Gastrocnemius medialis (tissue), 4 donors: ENCODE measurements around the gene NUP214.

Source experiments
- POLR2A ChIP-seq, 2 donors: fragments of 450-650 bp; IDR thresholded peaks; one replicate each; pipeline ENCODE4 v1.6.1; 2017; ENCODE audit warnings: antibody characterized with exemption in 2 of 2, mild to moderate bottlenecking in 2 of 2, moderate library complexity in 2 of 2
- TF ChIP-seq, protein P1 (sequence below), 5 experiments: fragments of 450-650 bp in 3 of 5; fragments of 200-600 bp in 2 of 5; sonication (generic) in 2 of 5; IDR thresholded peaks in 4 of 5; conservative IDR thresholded peaks in 1 of 5; 1 replicate in 4 of 5; 2 replicates in 1 of 5; pipeline ENCODE4 v1.5.1; 2016 to 2019; ENCODE audit warnings: antibody characterized with exemption in 5 of 5, mild to moderate bottlenecking in 3 of 5, moderate library complexity in 3 of 5

DNA sequence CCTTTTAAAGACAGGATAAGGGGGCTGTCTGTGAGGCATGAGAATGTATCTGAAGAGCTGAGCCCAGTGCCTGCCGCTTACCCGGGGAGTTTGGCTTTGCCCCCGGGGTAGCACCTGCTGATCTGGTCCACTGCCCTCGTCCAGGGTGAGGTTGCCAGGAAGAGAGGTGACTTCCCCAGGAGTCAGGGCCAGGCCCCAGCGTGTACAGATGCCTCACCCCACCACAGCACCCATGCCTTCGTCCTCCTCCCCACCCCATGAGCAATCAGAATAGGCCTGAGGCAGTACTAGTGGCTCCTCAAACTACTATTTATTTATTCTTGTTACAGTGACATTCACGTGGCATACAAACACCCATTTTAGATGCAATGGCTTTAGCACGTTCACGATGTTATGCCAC lies 44.8 kb upstream of the NUP214 start:
- TF ChIP-seq, protein P1, sequence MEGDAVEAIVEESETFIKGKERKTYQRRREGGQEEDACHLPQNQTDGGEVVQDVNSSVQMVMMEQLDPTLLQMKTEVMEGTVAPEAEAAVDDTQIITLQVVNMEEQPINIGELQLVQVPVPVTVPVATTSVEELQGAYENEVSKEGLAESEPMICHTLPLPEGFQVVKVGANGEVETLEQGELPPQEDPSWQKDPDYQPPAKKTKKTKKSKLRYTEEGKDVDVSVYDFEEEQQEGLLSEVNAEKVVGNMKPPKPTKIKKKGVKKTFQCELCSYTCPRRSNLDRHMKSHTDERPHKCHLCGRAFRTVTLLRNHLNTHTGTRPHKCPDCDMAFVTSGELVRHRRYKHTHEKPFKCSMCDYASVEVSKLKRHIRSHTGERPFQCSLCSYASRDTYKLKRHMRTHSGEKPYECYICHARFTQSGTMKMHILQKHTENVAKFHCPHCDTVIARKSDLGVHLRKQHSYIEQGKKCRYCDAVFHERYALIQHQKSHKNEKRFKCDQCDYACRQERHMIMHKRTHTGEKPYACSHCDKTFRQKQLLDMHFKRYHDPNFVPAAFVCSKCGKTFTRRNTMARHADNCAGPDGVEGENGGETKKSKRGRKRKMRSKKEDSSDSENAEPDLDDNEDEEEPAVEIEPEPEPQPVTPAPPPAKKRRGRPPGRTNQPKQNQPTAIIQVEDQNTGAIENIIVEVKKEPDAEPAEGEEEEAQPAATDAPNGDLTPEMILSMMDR (IDR thresholded peaks at IDR 0.05 in 4 of 5, conservative IDR thresholded peaks at IDR 0.05 in 1 of 5): no peak
- TF ChIP-seq POLR2A (IDR thresholded peaks at IDR 0.05): no peak
